ENCODE data around the gene PCSK2.

The PCSK2 gene

GRCh38 chr20:17406051-17406590, 179.3 kb downstream of the PCSK2 start:
- DNase-seq = no peak

- no peak for DNase-seq
Measured at GRCh38 chr20:17407550-17407949, 180.7 kb downstream of the PCSK2 start.

- no peak for DNase-seq
Measured at GRCh38 chr20:17417225-17417624, 190.4 kb downstream of the PCSK2 start.

- DNase-seq = no peak
Measured at GRCh38 chr20:17418737-17419136, 191.9 kb downstream of the PCSK2 start.

DNA sequence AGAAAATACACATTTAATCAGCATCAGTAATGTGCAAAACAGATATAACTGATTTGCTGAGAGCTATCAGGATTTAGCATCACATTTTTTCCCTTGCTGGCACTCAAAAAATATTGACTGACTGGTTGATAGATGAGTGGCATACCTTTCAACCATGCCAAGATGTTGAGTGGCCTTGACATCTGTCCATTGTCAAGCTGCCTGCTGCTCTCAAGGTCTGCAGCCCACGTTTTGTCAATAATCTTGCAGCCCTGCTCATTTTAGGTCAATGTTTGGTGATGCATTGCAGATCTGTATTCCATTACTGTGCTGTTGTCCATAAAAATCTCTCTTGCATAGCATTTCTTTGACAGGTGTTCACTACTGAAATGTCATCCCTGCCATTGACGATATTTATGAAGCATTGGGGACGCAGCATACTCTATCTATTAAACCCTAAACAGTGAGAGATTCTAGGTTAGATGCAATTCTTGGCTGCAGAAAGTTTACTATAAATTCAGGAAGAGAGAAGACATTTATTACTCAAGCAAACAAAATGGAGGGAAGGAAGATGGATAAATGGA, 192.7 kb downstream of the PCSK2 start:
- DNase-seq = no peak

DNA sequence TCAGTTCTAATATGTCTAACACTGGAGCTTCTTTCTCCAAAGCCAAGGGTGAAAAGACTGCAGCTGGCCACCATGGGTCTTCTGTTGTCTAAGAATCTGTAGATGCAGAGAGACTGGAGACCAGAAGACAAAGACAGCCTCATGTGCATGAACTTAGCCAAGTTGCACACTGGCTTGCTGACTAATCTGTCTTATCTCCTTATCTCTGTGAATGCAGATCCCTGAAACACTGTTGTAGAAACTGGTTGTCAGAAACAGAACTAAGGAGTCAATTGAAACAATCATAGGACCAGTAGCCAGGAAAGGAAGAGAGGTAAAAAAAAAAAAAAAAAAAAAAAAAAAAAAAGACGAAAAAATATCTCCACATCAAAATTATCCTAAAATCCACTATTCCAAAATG, 194.7 kb downstream of the PCSK2 start:
- no peak for DNase-seq

DNA sequence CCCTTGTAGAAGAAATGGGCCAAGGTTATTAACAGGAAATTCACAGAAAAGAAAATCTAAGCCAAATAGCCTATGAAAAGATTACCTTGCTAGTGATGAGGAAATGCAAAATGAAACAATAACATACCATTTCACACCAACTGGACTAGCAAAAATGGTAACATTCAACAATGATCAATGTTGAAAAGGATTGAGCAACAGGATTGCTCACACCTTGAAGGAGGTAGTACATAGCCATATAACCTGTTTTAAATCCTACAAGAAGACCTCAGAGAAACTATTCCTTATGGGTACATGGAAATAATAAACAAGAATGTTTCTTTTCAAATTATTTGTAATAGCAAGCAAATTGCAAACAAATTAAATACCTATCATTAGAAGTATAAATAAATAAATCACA, 196.9 kb downstream of the PCSK2 start:
- no peak for DNase-seq

- DNase-seq = no peak
Measured at GRCh38 chr20:17427638-17428037, 200.8 kb downstream of the PCSK2 start.

DNA sequence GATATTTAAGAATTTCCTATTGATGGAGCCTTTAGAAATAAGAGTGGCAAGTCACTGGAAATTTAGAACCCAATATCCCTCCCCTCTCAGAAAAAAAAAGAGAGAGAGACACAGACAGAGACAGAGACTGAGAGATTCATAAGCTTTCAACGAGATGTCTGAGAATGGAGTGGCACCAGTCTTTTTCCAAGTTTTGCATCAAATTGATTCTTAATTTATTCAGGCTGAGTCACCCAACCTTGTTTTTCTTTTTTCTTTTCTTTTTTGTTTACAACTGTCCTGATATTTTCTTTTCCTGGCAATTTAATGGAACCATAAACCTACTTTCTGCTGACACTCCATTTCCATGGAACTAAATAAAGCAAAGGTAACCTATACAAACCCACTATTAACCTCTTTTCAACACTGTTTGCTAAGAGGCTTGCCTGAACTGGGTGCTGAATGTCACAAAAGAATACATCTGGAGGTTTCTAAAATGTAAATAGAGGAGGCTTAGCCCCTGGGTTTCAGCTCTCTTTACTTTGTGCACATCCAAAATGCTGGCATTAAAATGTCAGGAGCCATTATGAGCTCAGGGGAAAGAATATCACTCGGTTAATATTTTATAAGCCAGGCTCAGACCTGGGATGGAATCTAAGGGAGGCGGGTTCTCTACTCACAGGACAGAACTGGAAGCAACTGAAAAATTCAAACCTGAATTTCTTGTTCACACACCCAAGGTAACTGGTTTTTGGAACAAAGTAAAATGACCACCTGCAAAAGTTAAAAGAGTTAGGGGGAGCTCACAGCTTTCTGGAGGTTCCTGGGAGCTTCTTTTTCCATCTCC, 203.5 kb downstream of the PCSK2 start:
- DNase-seq = no peak

DNA sequence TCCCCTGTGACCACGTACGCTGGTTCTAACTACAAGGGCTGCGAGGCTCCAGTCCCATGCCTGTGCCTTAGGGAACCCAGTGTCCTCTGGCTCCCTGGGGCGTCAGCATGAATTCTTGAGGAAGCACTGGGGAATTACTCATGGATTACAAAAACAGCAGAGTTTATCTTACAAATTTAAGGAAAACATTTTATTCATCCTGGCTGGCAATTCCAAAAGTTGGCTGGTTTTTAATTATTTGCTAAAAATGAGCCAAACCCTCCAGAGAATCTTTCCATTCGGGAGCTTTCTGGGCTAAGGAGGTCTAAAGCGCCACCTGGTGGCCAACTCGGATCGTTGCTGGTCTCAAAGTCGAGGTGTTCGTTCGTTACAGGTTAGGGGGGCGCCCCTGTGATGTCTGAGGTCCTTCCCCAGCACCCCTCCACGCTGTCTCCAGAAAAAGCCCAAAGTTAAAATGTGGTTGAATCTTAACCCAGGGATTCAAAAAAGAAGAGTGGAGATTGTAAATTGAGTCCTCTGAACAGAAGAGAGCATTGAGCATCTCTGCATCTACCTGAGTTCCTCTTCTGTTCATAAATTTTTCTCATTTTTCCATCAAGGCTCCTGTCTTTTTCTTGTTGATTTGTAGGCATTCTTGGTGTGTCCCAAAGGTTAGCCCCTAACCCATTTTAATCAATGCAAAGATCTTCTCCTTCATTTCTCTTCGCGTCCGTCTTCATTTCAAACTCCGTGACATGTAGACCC, 205.0 kb downstream of the PCSK2 start:
- peak in 4 of 6 experiments; percentile 13 to 25 (median 16) for DNase-seq

GRCh38 chr20:17436664-17437063, 209.8 kb downstream of the PCSK2 start:
- DNase-seq = no peak

- no peak for DNase-seq
Measured at GRCh38 chr20:17437251-17437650, 210.4 kb downstream of the PCSK2 start.

DNA sequence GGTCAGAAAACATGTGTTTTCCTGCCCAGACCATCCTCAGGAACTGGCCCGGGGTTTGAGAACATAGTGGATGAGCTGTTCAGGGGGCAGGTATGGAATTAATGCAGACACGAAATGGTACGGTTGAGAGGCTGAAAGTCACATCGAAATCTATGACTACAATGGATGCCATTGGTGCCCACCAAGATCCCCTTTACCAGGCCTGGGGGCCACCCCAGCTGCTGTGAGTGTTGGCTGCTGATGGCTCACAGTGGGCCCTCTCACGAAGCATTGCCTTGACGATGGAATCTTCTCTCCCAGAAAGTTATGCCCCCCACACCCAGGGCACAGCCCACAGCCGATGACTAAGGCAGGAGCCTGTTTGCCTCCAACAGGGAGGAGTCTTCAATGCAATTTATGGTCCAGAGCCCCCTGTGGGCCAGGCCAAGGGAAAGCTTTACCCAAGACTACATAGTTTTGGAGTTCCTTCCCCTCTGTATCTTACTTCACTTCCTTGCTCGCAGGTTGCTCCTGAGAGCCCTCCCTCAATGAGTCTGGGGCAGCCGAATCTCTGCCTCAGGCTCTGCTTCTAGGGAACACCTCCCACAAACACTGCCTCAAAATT, 211.7 kb downstream of the PCSK2 start:
- no peak for DNase-seq

GRCh38 chr20:17439616-17440296, 212.9 kb downstream of the PCSK2 start:
- DNase-seq = no peak

- no peak for DNase-seq
Measured at GRCh38 chr20:17441745-17442144, 214.9 kb downstream of the PCSK2 start.

DNA sequence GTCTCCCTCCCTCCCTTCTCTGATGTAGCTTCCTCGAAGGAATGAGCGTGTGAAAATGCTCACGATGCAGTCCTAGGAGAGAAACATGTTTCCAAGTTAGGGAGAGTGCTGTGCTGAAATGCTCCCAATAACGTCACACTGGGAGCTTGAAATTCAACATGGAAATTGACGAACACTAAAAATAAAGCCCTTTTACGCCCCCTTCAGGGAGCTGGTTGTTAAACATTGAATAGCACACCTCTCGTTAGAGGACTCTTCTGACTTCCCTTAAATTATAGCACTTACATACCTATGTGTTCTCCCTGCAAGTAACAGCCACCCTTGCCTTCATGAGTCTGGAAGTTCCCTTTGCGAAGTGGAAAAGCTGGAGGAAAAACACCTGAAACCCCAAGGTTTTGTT, 215.7 kb downstream of the PCSK2 start:
- DNase-seq = no peak

- no peak for DNase-seq
Measured at GRCh38 chr20:17443131-17443858, 216.5 kb downstream of the PCSK2 start.

DNA sequence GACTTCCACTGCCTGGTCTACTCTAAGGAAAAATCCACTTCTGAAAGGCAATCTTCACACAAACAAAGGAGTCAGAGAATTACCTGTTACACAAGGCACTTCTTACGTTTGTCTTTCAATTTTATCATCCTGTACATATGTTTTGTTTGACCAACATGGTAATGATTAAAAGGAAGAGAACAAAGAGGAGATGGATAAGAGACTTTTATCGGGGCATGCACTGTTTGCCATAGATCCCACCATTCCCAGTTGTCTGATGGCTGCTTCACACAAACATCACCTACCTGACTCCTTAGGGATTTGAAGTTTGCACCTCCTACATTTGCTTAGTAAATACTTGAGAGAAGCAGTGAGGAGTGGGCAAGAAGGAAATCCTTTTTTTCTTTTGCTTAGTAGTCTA, 217.3 kb downstream of the PCSK2 start:
- DNase-seq = no peak

DNA sequence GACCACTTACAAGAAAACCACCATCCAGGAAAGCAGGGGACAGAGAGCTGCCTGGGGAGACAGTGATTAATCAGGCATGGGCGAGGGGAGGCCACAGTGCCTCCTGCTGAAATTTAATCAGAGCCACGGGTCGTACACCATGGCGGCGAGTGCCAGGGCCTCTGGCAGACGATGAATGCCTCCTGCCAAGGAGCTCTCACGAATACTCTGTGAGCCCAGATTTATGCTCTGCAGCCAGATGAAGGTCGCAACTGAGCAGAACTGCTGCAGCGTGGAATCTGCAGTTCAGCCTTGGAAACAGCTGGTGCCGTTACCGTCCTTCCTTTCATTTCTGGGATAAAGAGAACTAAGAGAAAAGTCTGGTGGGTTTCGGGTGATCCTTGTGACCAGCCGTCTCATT, 218.7 kb downstream of the PCSK2 start:
- DNase-seq = no peak

DNA sequence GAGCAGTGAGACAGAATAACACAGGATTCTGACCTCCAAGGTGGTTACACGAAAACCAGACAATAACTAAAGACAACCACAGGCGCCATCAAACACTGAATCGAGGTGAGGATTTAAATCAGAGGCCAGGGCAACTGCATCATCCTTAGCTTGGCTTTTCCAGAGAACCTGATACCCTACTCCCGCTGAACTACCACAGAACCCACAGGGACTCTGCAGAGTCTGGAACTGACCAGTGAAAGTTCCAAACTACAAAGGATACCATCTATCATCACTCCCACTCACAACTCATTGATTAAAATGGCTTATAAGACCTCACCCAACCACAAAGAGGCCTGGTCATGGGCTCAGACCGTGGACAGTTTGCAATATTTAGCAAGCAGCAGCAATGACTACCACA, 219.3 kb downstream of the PCSK2 start:
- no peak for DNase-seq

DNA sequence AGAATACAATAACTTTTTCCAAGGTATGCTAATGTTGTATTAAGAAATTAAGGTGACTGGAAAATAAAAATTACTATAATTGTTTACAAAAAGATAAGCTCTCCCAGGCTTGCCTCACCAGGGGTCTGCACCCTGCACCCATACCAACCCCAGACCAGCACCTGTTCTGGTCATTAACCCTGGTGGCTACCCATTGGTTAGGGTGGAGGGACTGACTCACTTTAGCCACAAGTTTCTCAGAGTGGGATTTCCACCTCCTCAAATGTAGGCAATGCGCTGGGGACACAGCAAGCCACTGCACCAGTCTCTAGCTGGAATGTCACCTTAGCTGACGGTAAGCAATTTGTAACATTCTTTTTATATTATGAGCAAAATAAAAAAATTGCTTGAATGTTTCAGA, 221.2 kb downstream of the PCSK2 start:
- no peak for DNase-seq

- DNase-seq = no peak
Measured at GRCh38 chr20:17449031-17449430, 222.2 kb downstream of the PCSK2 start.

Data from stimulated activated naive CD4-positive, alpha-beta T cell (primary cell).